Natural killer cell (primary cell): Measurements from ENCODE around the gene ISX. TPM values are rescaled to one million over a fixed set of nuclear protein-coding genes. Genes with fewer than 3 reads are reported as not detected.

Experiments
- ATAC-seq, 3 donors: fragments of 150-1000 bp in 2 of 3; fragments of 200-7000 bp in 1 of 3; cut with Tn5 transposase; 1 replicate in 1 of 3; 2 replicates in 2 of 3; pipeline ENCODE4 v1.10.0; 2021; ENCODE audit warnings: mild to moderate bottlenecking in 2 of 3, moderate library complexity in 2 of 3
- DNase-seq, 2 donors: peaks; one replicate each; pipeline versions ENCODE4 v3.0.0 to v3.0.0-alpha.2; 2013 to 2021; ENCODE audit warnings: mixed read lengths in 1 of 2
- H3K27ac ChIP-seq: one replicate; pipeline ENCODE4 v1.5.1; 2013; ENCODE audit warnings: mild to moderate bottlenecking, low read length
- H3K27me3 ChIP-seq: one replicate; pipeline ENCODE4 v1.6.1; 2013; ENCODE audit warnings: low read length; ENCODE audit not compliant: control insufficient read depth, insufficient read depth
- H3K36me3 ChIP-seq: one replicate; pipeline ENCODE4 v1.6.1; 2013; ENCODE audit warnings: low read length; ENCODE audit not compliant: control insufficient read depth, insufficient read depth
- H3K4me1 ChIP-seq: one replicate; pipeline ENCODE4 v1.6.1; 2013; ENCODE audit warnings: low read length; ENCODE audit not compliant: control insufficient read depth, insufficient read depth
- H3K4me3 ChIP-seq: one replicate; pipeline ENCODE4 v1.5.1; 2013; ENCODE audit warnings: low read length
- H3K9me3 ChIP-seq: one replicate; pipeline ENCODE4 v1.6.1; 2013; ENCODE audit warnings: low read length; ENCODE audit not compliant: control insufficient read depth, insufficient read depth
- H3K27ac Mint-ChIP-seq, 2 donors: one replicate each; pipeline ENCODE4 v1.8.0; 2022; ENCODE audit warnings: mild to moderate bottlenecking in 2 of 2, mixed read lengths in 2 of 2, moderate library complexity in 1 of 2
- H3K27me3 Mint-ChIP-seq, 2 donors: one replicate each; pipeline ENCODE4 v1.8.0; 2022; ENCODE audit warnings: low read depth in 2 of 2, mixed read lengths in 2 of 2
- H3K36me3 Mint-ChIP-seq: one replicate; pipeline ENCODE4 v1.8.0; 2022; ENCODE audit warnings: mixed read lengths
- H3K4me1 Mint-ChIP-seq, 2 donors: one replicate each; pipeline ENCODE4 v1.8.0; 2022; ENCODE audit warnings: mixed read lengths in 2 of 2
- H3K4me3 Mint-ChIP-seq: one replicate; pipeline ENCODE4 v1.8.0; 2022; ENCODE audit warnings: mild to moderate bottlenecking, moderate library complexity, mixed read lengths
- H3K9me3 Mint-ChIP-seq, 2 donors: one replicate each; pipeline ENCODE4 v1.8.0; 2022; ENCODE audit warnings: mixed read lengths in 2 of 2
- WGBS: methylation state at CpG from one replicate; pipeline ENCODE4 v1.1.7; 2013; ENCODE audit warnings: missing lambda C conversion rate; ENCODE audit not compliant: insufficient coverage; 5-methylcytosine and 5-hydroxymethylcytosine counted together
- intact Hi-C: fragments of 100-400 bp; cut with micrococcal nuclease; formaldehyde crosslinking; loops from one replicate; pipeline ENCODE4 v1.14.2; 2022
- total RNA-seq, 4 donors: library from RNA; stranded (reverse); fragments of 120-200 nt in 1 of 4; gene quantifications; one replicate each; pipeline versions ENCODE4 v1.2.3 to v1.2.4, GENCODE V29; 2013 to 2022
- TF ChIP-seq, protein P1 (sequence below): fragments of 200-600 bp; IDR thresholded peaks from one replicate; pipeline ENCODE4 v1.8.0; 2022; ENCODE audit warnings: antibody characterized with exemption

ISX gene
- total RNA-seq, 3 donors from 2014 or later (not counting 1 experiment from before 2014, with no cell fraction given) = not detected

DNA sequence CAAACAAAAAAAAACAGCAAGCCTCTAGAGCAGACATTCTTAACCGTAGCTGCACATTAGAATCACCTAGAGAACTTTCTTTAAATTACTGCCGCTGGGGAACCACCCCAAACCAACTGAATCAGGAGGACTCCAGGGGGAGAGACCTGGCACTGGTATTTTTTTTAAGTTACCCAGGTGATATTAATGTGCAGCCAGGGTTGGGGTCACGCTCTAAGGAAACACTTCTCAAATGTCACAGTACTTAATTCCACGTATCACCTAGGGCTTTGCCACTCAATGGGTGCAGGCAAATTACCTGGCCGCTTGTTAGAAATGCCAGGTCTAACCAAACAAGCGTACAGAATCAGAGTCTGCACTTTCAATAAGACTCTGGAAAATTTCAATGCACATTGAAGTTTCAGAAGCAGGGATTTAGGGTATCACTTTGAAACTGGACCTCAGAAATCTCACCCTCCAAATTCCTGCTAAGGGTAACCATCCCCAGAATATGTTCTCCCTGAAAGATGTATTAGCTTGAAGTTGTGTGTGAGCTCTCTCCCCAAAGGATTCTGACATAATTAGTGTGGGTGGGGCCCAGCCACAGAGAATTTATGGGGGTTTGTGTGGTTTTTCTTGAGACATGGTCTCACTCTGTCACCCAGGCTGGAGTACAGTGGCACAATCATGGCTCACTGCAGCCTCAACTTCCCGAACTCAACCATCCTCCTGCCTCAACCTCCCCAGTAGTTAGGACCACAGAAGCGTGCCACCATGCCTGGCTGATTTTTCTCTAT, 12.7 kb upstream of the ISX start:
- TF ChIP-seq, protein P1, sequence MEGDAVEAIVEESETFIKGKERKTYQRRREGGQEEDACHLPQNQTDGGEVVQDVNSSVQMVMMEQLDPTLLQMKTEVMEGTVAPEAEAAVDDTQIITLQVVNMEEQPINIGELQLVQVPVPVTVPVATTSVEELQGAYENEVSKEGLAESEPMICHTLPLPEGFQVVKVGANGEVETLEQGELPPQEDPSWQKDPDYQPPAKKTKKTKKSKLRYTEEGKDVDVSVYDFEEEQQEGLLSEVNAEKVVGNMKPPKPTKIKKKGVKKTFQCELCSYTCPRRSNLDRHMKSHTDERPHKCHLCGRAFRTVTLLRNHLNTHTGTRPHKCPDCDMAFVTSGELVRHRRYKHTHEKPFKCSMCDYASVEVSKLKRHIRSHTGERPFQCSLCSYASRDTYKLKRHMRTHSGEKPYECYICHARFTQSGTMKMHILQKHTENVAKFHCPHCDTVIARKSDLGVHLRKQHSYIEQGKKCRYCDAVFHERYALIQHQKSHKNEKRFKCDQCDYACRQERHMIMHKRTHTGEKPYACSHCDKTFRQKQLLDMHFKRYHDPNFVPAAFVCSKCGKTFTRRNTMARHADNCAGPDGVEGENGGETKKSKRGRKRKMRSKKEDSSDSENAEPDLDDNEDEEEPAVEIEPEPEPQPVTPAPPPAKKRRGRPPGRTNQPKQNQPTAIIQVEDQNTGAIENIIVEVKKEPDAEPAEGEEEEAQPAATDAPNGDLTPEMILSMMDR = no peak
- Histone ChIP-seq H3K9me3 (no peaks in the 10 kb centered on the region), H3K27me3 (no peaks in the 10 kb centered on the region), H3K4me1 (no peaks in the 10 kb centered on the region), H3K4me3 (no peak overlapping the region), H3K36me3 (no peaks in the 10 kb centered on the region), H3K27ac (no peak overlapping the region)
- intact Hi-C loops = no loop called here
- Mint-ChIP-seq H3K9me3 (no peaks in the 10 kb centered on the region), H3K27me3 (peaks cover 0 to 13% of the 10 kb centered on the region in 2 donors), H3K4me3 (no peak overlapping the region), H3K27ac (no peak overlapping the region), H3K36me3 (no peaks in the 10 kb centered on the region), H3K4me1 (no peaks in the 10 kb centered on the region)
- DNase-seq (no peak), ATAC-seq (no peak)
- WGBS = 79% methylated on average over 8 of the region's 8 CpGs

DNA sequence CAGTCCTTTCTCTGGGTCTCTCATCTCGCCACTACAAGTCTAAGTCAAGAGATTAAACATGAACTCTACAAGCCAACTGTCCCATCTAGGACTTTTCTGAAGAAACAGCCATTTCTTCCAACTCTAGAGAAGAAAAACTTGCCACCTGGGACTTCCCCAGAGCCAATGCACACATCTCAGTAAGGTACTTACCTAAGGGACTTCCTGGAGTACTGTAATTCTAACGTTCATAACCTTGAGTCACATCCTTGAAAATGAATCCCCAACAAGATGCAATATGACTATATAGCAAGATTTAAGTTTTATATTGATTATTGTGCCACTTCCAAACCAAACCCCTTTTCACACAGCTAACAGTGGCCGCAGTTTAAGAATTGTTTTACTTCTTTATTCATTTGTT, 11.9 kb upstream of the ISX start:
- Mint-ChIP-seq H3K4me3 (no peak overlapping the region), H3K36me3 (no peaks in the 10 kb centered on the region), H3K27me3 (peaks cover 0 to 13% of the 10 kb centered on the region in 2 donors), H3K27ac (no peak overlapping the region), H3K9me3 (no peaks in the 10 kb centered on the region), H3K4me1 (no peaks in the 10 kb centered on the region)
- no peaks in the 10 kb centered on the region for H3K4me1 ChIP-seq
- intact Hi-C loops = no loop called here
- DNase-seq (no peak), ATAC-seq (no peak)
- TF ChIP-seq, protein P1 = no peak
- H3K27me3 ChIP-seq = no peaks in the 10 kb centered on the region
- no peaks in the 10 kb centered on the region for H3K36me3 ChIP-seq
- no peak overlapping the region for H3K4me3 ChIP-seq
- 62% methylated on average over 1 of the region's 3 CpGs for WGBS
- no peak overlapping the region for H3K27ac ChIP-seq
- no peaks in the 10 kb centered on the region for H3K9me3 ChIP-seq

DNA sequence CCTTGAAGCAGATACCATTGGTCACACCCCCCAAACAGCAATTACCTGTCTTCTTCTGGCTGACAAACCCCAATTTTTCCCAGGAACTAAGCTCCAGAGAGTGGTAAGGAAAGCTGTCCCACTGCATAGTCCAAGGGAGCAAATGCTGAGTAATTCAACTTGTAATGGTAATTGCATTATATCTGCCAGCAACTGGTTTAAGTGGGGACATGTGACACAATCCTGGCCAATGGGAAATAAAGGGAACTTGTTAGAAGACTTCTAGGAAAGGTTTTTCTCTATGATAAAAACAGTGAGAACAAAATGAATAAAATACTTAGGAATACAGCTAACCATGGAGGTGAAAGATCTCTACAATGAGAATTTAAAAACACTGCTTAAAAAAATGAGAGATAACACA, 9.5 kb upstream of the ISX start:
- H3K9me3 ChIP-seq = no peaks in the 10 kb centered on the region
- no peaks in the 10 kb centered on the region for H3K36me3 ChIP-seq
- TF ChIP-seq, protein P1 = no peak
- no peaks in the 10 kb centered on the region for H3K4me1 ChIP-seq
- Mint-ChIP-seq H3K27me3 (peaks cover 0 to 13% of the 10 kb centered on the region in 2 donors), H3K27ac (no peak overlapping the region), H3K9me3 (peaks cover 0 to 2% of the 10 kb centered on the region in 2 donors), H3K4me3 (no peak overlapping the region), H3K36me3 (no peaks in the 10 kb centered on the region), H3K4me1 (no peaks in the 10 kb centered on the region)
- no peak overlapping the region for H3K4me3 ChIP-seq
- no peak overlapping the region for H3K27ac ChIP-seq
- no peaks in the 10 kb centered on the region for H3K27me3 ChIP-seq
- DNase-seq (no peak), ATAC-seq (no peak)
- intact Hi-C loops = no loop called here

DNA sequence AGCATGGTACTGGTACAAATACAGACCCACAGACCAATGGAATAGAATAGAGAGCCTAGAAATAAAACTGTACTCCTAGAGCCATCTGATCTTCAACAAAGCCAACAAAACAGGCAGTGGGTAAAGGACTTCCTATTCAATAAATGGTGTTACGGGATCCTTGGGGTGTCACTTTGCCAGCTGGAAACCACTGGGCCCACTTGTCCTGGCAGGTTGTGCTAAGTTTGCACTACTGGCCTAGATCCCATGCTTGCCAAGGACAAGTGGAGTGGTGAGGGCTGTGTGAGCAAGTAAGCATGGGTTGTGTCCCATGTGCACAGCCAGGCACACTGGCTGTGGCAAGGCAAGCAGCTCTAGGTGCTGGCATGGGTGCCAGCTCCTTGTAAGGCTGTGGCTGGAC, 8.8 kb upstream of the ISX start:
- intact Hi-C loops = no loop called here
- Histone ChIP-seq H3K9me3 (no peaks in the 10 kb centered on the region), H3K36me3 (no peaks in the 10 kb centered on the region), H3K4me1 (no peaks in the 10 kb centered on the region), H3K27me3 (no peaks in the 10 kb centered on the region), H3K27ac (no peak overlapping the region), H3K4me3 (no peak overlapping the region)
- H3K4me3 Mint-ChIP-seq = no peak overlapping the region
- no peaks in the 10 kb centered on the region for H3K4me1 Mint-ChIP-seq
- DNase-seq (no peak), ATAC-seq (no peak)
- no peak overlapping the region for H3K27ac Mint-ChIP-seq
- no peaks in the 10 kb centered on the region for H3K36me3 Mint-ChIP-seq
- H3K9me3 Mint-ChIP-seq = peaks cover 0 to 2% of the 10 kb centered on the region in 2 donors
- 95% methylated on average over 1 of the region's 1 CpG for WGBS
- TF ChIP-seq, protein P1 = no peak
- peaks cover 0 to 13% of the 10 kb centered on the region in 2 donors for H3K27me3 Mint-ChIP-seq
